NCI-H774 (cell line): Measurements from ENCODE around the gene FADS6.

Source experiments
- DNase-seq: peaks from one replicate; lab custom pipeline; 2025; lab: John Stamatoyannopoulos, UW

Gene FADS6

GRCh38 chr17:74853048-74853397 is 40.4 kb downstream of the FADS6 start:
- no peak for DNase-seq

GRCh38 chr17:74852237-74853047 is 41.0 kb downstream of the FADS6 start:
- peak; percentile 7 for DNase-seq

- peak; percentile 71 for DNase-seq
Observed at GRCh38 chr17:74851612-74852236, 41.7 kb downstream of the FADS6 start.

- peak; percentile 29 for DNase-seq
Observed at GRCh38 chr17:74850914-74851313, 42.5 kb downstream of the FADS6 start.

GRCh38 chr17:74850310-74850709 is 43.1 kb downstream of the FADS6 start:
- DNase-seq: no peak

- DNase-seq: no peak
Observed at GRCh38 chr17:74848656-74849399, 44.6 kb downstream of the FADS6 start.

GRCh38 chr17:74846621-74847020 is 46.8 kb downstream of the FADS6 start:
- no peak for DNase-seq

- DNase-seq: no peak
Observed at GRCh38 chr17:74843352-74843627, 50.1 kb downstream of the FADS6 start.

GRCh38 chr17:74842599-74843351 is 50.7 kb downstream of the FADS6 start:
- peak; percentile 86 for DNase-seq

- no peak for DNase-seq
Observed at GRCh38 chr17:74842146-74842598, 51.3 kb downstream of the FADS6 start.

GRCh38 chr17:74840989-74841666 is 52.3 kb downstream of the FADS6 start:
- no peak for DNase-seq

GRCh38 chr17:74839990-74840852 is 53.2 kb downstream of the FADS6 start:
- no peak for DNase-seq

- DNase-seq: no peak
Observed at GRCh38 chr17:74838274-74838673, 55.2 kb downstream of the FADS6 start.

GRCh38 chr17:74836691-74837467 is 56.6 kb downstream of the FADS6 start:
- DNase-seq: no peak

- no peak for DNase-seq
Observed at GRCh38 chr17:74836191-74836590, 57.2 kb downstream of the FADS6 start.

GRCh38 chr17:74833501-74834377 is 59.7 kb downstream of the FADS6 start:
- no peak for DNase-seq

- no peak for DNase-seq
Observed at GRCh38 chr17:74832421-74832820, 61.0 kb downstream of the FADS6 start.

- DNase-seq: no peak
Observed at GRCh38 chr17:74831444-74832146, 61.8 kb downstream of the FADS6 start.
